HepG2 (cell line): ENCODE data around the gene CTNND1. TPM values are rescaled to one million over a fixed set of nuclear protein-coding genes. Genes with fewer than 3 reads are reported as not detected.

Experiments
- CBFB ChIP-seq: sonication (generic); formaldehyde crosslinking; IDR thresholded peaks from 2 replicates; pipeline ENCODE4 v1.4.0; 2020; ENCODE audit warnings: missing genetic modification reagents
- CREM ChIP-seq, 2 experiments: sonication (generic) in 1 of 2; formaldehyde crosslinking in 1 of 2; IDR thresholded peaks; 2 replicates each; pipeline versions ENCODE4 v1.4.0 to v1.6.1; 2016 to 2020; ENCODE audit warnings: antibody characterized with exemption in 1 of 2, mild to moderate bottlenecking in 1 of 2, missing genetic modification reagents in 1 of 2
- EP300 ChIP-seq, 3 experiments: sonication (generic) in 1 of 3; formaldehyde crosslinking in 1 of 3; IDR thresholded peaks; 2 replicates each; pipeline versions ENCODE4 v1.5.1 to v1.6.1; 2011 to 2020; ENCODE audit warnings: low read depth in 2 of 3, low read length in 2 of 3, borderline replicate concordance in 1 of 3, improper control_type of control experiment in 1 of 3, mild to moderate bottlenecking in 1 of 3, missing genetic modification reagents in 1 of 3, moderate library complexity in 1 of 3
- FOSL2 ChIP-seq: sonication (generic); formaldehyde crosslinking; IDR thresholded peaks from 2 replicates; pipeline ENCODE4 v1.4.0; 2020; ENCODE audit warnings: missing genetic modification reagents
- HNRNPLL ChIP-seq: fragments of 200-400 bp; formaldehyde crosslinking; IDR thresholded peaks from 2 replicates; pipeline ENCODE4 v1.6.1; 2017; ENCODE audit warnings: mild to moderate bottlenecking, low read depth, low read length; ENCODE audit not compliant: poor library complexity, severe bottlenecking
- KLF15 ChIP-seq: sonication (generic); formaldehyde crosslinking; IDR thresholded peaks from 2 replicates; pipeline ENCODE4 v1.8.1; 2023; ENCODE audit warnings: borderline replicate concordance, mild to moderate bottlenecking, inconsistent platforms, missing genetic modification reagents, mixed read lengths
- MTA3 ChIP-seq: sonication (generic); formaldehyde crosslinking; IDR thresholded peaks from 2 replicates; pipeline ENCODE4 v1.4.0; 2020; ENCODE audit warnings: missing genetic modification reagents
- SAP130 ChIP-seq: IDR thresholded peaks from 2 replicates; pipeline ENCODE4 v1.6.1; 2016; ENCODE audit warnings: low read depth
- SSRP1 ChIP-seq: IDR thresholded peaks from 2 replicates; pipeline ENCODE4 v1.6.1; 2016; ENCODE audit warnings: control low read depth
- TCF7L2 ChIP-seq: IDR thresholded peaks from 2 replicates; pipeline ENCODE4 v1.6.1; 2011; ENCODE audit warnings: mild to moderate bottlenecking, low read depth, low read length, moderate library complexity
- U2AF2 ChIP-seq: fragments of 200-400 bp; formaldehyde crosslinking; IDR thresholded peaks from 2 replicates; pipeline ENCODE4 v1.6.1; 2017; ENCODE audit warnings: low read depth, mild to moderate bottlenecking, low read length
- ZNF234 ChIP-seq: sonication (generic); formaldehyde crosslinking; conservative IDR thresholded peaks from 2 replicates; pipeline ENCODE4 v1.5.1; 2020; ENCODE audit warnings: mild to moderate bottlenecking, missing genetic modification reagents
- ZNF292 ChIP-seq: sonication (generic); formaldehyde crosslinking; IDR thresholded peaks from 2 replicates; pipeline ENCODE4 v1.8.1; 2022; ENCODE audit warnings: mild to moderate bottlenecking, low read depth, missing genetic modification reagents, borderline replicate concordance
- ZNF556 ChIP-seq: sonication (generic); formaldehyde crosslinking; IDR thresholded peaks from 2 replicates; pipeline ENCODE4 v1.4.0; 2020; ENCODE audit warnings: mild to moderate bottlenecking, missing genetic modification reagents, borderline replicate concordance
- ZNF883 ChIP-seq: sonication (generic); formaldehyde crosslinking; IDR thresholded peaks from 2 replicates; pipeline ENCODE4 v1.5.1; 2020; ENCODE audit warnings: mild to moderate bottlenecking, missing genetic modification reagents; ENCODE audit errors: not compliant biosample characterization
- polyA plus RNA-seq, 8 experiments: library from polyadenylated mRNA; depleted of rRNA in 3 of 8; stranded (reverse) in 7 of 8; unstranded in 1 of 8; fragments of >200 nt; fragmentation: Illumina TruSeq in 4 of 8; extraction: Trizol in 4 of 8; gene quantifications; 2 replicates each; pipeline versions ENCODE4 v1.2.1 to v1.2.3, GENCODE V29; 2011 to 2016; ENCODE audit warnings: low read depth in 4 of 8, missing spikeins in 1 of 8, mixed read lengths in 1 of 8; ENCODE audit not compliant: insufficient read depth in 1 of 8
- total RNA-seq, 5 experiments: library from RNA; depleted of rRNA; stranded (reverse); fragments of >200 nt; fragmentation: Illumina TruSeq; extraction: Trizol; gene quantifications; 2 replicates each; pipeline ENCODE4 v1.2.3, GENCODE V29; 2016; ENCODE audit warnings: low read depth in 1 of 5
- TF ChIP-seq, protein P1 (sequence below): sonication (generic); formaldehyde crosslinking; IDR thresholded peaks from 2 replicates; pipeline ENCODE4 v1.4.0; 2020; ENCODE audit warnings: missing genetic modification reagents
- TF ChIP-seq, protein P2 (sequence below): sonication (generic); formaldehyde crosslinking; IDR thresholded peaks from 2 replicates; pipeline ENCODE4 v1.8.1; 2023; ENCODE audit warnings: mild to moderate bottlenecking, missing genetic modification reagents
- TF ChIP-seq, protein P3 (sequence below): sonication (generic); formaldehyde crosslinking; IDR thresholded peaks from 2 replicates; pipeline ENCODE4 v1.8.1; 2023; ENCODE audit warnings: mild to moderate bottlenecking, missing genetic modification reagents
- TF ChIP-seq, protein P4 (sequence below): sonication (generic); formaldehyde crosslinking; IDR thresholded peaks from 2 replicates; pipeline ENCODE4 v1.5.1; 2020; ENCODE audit warnings: missing genetic modification reagents, mild to moderate bottlenecking, borderline replicate concordance
- TF ChIP-seq, protein P5 (sequence below), 2 experiments: fragments of 450-650 bp in 1 of 2; sonication (generic) in 1 of 2; formaldehyde crosslinking; IDR thresholded peaks; 2 replicates each; pipeline versions ENCODE4 v1.5.0 to v1.8.0; 2020 to 2022; ENCODE audit warnings: mild to moderate bottlenecking in 1 of 2, missing genetic modification reagents in 1 of 2
- TF ChIP-seq, protein P6 (sequence below): sonication (generic); formaldehyde crosslinking; IDR thresholded peaks from 2 replicates; pipeline ENCODE4 v1.8.1; 2023; ENCODE audit warnings: mild to moderate bottlenecking, moderate library complexity, missing genetic modification reagents

Gene CTNND1
- total and polyA plus RNA-seq, 2 of the 13 experiments (the other 11 are each of a cell fraction or from before 2014, with no cell fraction given): 117 to 128 TPM

DNA sequence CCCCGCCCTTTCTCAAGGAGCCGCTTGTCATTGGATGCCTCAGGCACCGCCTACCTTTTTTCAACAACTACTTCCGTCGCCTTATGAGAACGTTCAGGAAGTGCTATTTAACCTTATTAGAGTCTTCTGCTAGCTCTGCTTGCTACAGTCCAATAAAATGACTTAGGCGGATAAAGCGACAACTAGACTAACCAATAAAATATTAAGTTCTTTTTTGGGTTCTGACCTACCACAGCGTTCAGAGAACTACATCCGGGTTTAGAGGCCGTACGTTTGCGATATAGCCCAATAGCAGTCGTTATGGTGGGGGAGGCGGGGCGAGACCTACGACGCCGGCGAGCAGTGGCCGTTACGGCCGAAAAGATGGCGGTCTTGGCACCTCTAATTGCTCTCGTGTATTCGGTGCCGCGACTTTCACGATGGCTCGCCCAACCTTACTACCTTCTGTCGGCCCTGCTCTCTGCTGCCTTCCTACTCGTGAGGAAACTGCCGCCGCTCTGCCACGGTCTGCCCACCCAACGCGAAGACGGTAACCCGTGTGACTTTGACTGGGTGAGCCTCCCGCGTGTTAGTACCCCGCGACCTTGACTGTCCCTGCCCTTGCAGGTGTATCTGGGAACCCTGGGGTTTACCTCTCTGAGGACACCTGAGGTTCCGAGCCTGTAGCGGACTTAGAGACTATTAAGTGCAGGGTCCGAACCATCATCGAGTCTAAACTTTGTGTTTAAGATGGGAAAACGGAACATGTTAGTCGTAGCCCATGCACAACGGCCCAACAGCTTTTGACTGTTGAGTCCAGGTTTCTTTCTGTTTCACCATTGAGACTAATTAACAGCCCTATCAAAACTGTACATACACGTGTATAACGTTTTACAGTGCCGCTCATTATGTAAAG, 49.1 kb upstream of the CTNND1 start, which contains the start of gene TMX2 (continued):
- TF ChIP-seq ZNF234 (no peak), ZNF292 (no peak), FOSL2 (CRISPR knock-in tag) (no peak), SSRP1 (no peak), EP300 (IDR thresholded peaks at IDR 0.05; ENCODE audit: low read depth in 2 of 2, low read length in 2 of 2) (no peak), EP300 (CRISPR knock-in tag; IDR thresholded peaks at IDR 0.05; ENCODE audit: borderline replicate concordance) (no peak), U2AF2 (no peak), KLF15 (CRISPR knock-in tag) (peak; percentile 51; the same call in 1 of the 2 replicates), CREM (IDR thresholded peaks at IDR 0.05) (peak; percentile 97), CREM (CRISPR knock-in tag; IDR thresholded peaks at IDR 0.05) (no peak), ZNF883 (CRISPR knock-in tag) (no peak), MTA3 (no peak), SAP130 (peak; percentile 83), TCF7L2 (no peak), CBFB (CRISPR knock-in tag) (peak; percentile 4; the same call in 1 of the 2 replicates), ZNF556 (CRISPR knock-in tag) (no peak; the same call in 1 of the 2 replicates), HNRNPLL (no peak)
- TF ChIP-seq, protein P1, sequence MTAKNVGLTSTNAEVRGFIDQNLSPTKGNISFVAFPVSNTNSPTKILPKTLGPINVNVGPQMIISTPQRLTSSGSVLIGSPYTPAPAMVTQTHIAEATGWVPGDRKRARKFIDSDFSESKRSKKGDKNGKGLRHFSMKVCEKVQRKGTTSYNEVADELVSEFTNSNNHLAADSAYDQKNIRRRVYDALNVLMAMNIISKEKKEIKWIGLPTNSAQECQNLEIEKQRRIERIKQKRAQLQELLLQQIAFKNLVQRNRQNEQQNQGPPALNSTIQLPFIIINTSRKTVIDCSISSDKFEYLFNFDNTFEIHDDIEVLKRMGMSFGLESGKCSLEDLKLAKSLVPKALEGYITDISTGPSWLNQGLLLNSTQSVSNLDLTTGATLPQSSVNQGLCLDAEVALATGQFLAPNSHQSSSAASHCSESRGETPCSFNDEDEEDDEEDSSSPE (CRISPR knock-in tag): 0 out of 2 replicates have a peak, but pooled peaks have one; percentile 18
- TF ChIP-seq, protein P2, sequence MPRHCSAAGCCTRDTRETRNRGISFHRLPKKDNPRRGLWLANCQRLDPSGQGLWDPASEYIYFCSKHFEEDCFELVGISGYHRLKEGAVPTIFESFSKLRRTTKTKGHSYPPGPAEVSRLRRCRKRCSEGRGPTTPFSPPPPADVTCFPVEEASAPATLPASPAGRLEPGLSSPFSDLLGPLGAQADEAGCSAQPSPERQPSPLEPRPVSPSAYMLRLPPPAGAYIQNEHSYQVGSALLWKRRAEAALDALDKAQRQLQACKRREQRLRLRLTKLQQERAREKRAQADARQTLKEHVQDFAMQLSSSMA (CRISPR knock-in tag): no peak
- TF ChIP-seq, protein P3, sequence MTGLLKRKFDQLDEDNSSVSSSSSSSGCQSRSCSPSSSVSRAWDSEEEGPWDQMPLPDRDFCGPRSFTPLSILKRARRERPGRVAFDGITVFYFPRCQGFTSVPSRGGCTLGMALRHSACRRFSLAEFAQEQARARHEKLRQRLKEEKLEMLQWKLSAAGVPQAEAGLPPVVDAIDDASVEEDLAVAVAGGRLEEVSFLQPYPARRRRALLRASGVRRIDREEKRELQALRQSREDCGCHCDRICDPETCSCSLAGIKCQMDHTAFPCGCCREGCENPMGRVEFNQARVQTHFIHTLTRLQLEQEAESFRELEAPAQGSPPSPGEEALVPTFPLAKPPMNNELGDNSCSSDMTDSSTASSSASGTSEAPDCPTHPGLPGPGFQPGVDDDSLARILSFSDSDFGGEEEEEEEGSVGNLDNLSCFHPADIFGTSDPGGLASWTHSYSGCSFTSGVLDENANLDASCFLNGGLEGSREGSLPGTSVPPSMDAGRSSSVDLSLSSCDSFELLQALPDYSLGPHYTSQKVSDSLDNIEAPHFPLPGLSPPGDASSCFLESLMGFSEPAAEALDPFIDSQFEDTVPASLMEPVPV (CRISPR knock-in tag): 0 out of 2 replicates have a peak, but pooled peaks have one; percentile 29
- TF ChIP-seq, protein P4, sequence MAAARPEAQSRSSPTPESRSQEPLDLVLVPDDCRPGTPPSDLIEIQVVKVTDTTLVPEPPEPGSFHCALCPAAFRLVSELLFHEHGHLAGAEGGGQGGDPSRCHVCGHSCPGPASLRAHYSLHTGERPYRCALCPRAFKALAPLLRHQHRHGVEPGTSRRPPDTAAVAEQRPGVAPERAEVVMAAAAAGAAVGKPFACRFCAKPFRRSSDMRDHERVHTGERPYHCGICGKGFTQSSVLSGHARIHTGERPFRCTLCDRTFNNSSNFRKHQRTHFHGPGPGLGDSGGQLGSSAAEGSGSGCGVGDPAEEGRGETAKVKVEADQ (CRISPR knock-in tag): peak; percentile 20
- TF ChIP-seq, protein P5, sequence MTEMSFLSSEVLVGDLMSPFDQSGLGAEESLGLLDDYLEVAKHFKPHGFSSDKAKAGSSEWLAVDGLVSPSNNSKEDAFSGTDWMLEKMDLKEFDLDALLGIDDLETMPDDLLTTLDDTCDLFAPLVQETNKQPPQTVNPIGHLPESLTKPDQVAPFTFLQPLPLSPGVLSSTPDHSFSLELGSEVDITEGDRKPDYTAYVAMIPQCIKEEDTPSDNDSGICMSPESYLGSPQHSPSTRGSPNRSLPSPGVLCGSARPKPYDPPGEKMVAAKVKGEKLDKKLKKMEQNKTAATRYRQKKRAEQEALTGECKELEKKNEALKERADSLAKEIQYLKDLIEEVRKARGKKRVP (CRISPR knock-in tag; IDR thresholded peaks at IDR 0.05): no peak
- TF ChIP-seq, protein P6, sequence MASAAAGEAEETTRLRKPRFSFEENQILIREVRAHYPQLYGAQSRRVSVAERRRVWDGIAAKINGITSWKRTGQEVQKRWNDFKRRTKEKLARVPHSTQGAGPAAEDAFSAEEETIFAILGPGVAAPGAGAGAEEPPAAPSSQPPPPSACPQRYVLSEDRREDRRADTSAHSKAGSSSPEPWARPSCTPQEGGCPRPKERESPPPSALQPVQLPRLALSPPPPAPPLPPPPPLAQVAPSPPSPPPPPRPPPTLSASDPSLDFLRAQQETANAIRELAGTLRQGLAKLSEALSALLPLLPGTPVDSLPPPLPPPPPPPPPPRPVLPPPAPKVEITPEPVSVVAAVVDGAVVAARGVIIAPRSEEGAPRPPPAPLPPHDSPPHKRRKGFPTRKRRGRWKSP (CRISPR knock-in tag): peak; percentile 61; the same call in 1 of the 2 replicates
